NCI-H1048 (cell line): Measurements from ENCODE around the gene CCT8L2.
"Not testable (repeated sequence)": the region's sequence is repeated elsewhere in the genome, so short reads cannot be mapped to it uniquely, and the experiment has no call there.

ENCODE experiments used
- DNase-seq: peaks from one replicate; lab custom pipeline; 2025; lab: John Stamatoyannopoulos, UW

The CCT8L2 gene, protein sequence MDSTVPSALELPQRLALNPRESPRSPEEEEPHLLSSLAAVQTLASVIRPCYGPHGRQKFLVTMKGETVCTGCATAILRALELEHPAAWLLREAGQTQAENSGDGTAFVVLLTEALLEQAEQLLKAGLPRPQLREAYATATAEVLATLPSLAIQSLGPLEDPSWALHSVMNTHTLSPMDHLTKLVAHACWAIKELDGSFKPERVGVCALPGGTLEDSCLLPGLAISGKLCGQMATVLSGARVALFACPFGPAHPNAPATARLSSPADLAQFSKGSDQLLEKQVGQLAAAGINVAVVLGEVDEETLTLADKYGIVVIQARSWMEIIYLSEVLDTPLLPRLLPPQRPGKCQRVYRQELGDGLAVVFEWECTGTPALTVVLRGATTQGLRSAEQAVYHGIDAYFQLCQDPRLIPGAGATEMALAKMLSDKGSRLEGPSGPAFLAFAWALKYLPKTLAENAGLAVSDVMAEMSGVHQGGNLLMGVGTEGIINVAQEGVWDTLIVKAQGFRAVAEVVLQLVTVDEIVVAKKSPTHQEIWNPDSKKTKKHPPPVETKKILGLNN

DNA sequence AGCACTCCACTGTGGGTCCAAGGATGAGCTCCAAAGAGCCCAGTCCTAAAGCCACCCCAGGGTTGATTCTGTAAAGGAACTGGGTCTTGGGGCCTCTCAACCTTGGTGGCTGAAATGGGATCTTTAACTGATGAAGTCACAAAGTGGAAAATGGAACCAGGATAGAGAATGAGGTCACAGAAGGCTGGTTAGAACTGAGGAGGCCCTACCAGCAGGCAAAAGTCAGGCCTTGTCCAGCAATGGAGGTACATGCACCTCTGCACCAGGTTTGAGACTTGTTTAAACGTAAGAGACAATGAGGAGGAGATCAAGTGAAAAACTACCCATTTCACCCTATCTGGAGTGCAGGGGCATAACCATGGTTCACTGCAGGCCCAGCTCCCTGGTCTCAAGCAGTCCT is at the start of gene CCT8L2:
Gene CCT8L2 (minus strand): TSS at position 101 of the 400 bp plus-strand sequence. CDS start 260 bp downstream, outside the sequence.
- not testable (repeated sequence) for DNase-seq

DNA sequence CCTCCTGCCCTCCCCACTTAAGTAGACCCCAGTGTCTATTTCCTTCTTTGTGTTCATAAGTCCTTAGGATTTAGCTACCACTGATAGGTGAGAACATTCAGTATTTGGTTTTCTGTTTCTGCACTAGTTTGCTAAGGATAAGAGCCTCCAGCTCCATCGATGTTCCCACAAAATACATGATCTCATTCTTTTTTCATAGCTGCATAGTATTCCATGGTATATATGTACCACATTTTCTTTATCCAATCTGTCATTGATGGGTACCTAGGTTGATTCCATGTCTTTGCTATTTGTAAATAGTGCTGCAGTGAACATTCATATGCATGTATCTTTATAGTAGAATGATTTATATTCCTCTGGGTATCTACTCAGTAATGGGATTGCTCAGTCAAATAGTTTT is 42.8 kb upstream of the CCT8L2 start:
- DNase-seq = not testable (repeated sequence)

DNA sequence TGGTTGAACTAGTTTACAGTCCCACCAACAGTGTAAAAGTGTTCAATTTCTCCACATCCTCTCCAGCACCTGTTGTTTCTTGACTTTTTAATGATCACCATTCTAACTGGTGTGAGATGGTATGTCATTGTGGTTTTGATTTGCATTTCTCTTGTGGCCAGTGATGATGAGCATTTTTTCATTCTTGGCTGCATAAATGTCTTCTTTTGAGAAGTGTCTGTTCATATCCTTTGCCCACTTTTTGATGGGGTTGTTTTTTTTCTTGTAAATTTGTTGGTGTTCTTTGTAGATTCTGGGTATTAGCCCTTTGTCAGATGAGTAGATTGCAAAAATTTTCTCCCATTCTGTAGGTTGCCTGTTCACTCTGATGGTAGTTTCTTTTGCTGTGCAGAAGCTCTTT is 41.5 kb upstream of the CCT8L2 start:
- DNase-seq = not testable (repeated sequence)

DNA sequence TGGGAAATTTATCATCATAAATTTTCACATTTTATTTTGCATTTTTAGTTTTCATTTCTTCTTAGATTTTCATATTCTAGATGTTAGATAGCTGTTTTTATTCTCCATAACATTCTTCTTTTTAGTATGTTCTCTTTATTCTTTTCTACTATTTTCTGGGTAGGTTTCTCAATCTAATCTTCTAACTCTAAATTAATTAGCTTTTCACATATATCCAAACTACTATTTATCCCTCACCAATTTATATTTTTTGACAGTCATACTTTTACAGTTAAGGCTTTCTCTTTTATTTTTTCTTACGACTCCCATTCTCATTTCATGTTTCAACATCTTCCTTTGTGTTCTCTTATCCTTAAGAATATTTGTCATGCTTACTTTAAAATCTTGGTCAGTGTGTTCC is 35.9 kb upstream of the CCT8L2 start:
- not testable (repeated sequence) for DNase-seq

DNA sequence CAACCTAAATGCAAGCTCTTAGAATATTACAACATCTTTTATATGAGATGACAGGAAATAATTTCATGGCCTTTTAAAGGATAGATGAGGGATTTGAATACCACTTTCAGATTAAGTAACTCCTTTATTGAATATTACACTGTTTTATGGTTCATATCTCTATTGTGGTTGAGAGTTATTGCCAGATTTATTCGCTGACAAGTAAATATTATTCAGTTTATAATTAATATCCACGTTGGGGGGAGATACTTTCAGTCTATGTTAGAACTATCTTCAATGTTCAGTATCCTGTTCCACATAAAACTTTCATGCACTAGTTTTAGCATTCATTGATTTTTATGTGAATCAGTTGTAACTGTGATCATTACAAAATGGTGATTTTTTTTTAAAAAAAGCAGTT is 32.4 kb upstream of the CCT8L2 start:
- not testable (repeated sequence) for DNase-seq

DNA sequence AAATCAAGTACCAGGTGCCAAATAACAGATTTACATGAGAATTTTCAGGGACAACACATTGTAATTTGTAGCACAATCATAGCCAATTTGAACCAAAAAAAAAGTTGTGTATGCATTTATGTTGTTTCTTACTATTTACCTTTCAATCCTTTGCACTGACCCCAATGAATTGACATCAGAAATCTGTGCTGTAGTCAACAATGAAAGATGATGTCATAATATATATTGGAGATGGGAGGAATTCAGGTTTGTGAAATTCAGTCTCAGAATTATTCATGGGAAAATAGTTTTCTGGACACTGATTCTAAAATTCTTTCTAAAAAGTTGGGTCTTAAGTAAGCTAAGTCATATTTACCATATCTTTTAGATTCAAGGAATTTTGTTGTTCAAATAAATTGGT is 31.0 kb upstream of the CCT8L2 start:
- not testable (repeated sequence) for DNase-seq

DNA sequence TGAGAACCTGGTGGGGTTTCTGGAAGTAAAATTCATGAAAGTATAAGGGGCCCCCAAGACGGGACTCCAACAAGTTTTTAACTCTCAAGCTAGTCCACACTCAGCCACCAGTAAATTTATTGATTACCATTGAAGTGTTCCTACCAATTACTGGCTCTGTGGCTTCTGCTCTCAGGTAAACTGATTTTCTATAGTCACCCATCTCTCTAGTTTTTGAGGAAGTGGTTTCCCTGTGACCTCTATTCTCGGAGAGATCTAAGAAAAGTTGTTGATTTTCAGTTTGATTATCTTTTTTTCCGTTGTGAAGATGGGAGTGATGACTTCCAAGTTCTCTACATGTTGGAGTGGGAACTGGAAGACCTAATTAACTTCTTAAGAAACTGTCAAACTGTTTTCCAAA is 24.9 kb upstream of the CCT8L2 start:
- not testable (repeated sequence) for DNase-seq

DNA sequence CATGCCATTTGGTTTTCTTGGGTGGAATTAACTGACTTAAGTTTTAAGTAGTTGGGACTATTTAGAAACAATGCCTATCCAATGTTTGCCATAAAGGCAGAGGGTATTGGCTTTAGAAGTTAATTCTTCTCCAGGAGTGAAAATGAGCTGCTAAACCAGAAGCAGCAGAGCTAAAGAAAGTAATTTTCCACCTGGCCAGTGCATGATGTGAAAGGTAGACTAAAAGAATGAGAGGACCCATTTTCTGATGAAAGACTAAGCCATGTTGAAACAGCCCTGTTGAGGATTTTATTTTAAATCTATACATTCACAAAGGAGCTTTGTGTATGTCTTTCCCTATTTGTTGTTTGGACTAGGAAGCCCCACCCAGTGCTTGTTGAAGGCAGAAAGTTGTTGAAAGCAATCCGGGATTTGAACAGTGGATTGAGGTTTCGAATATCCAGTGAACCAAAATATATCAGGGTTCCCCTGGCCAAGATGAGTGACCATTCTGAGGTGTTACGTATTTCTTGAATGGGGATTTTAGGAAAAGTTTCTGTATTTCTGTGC is 23.9 kb upstream of the CCT8L2 start:
- DNase-seq = not testable (repeated sequence)

DNA sequence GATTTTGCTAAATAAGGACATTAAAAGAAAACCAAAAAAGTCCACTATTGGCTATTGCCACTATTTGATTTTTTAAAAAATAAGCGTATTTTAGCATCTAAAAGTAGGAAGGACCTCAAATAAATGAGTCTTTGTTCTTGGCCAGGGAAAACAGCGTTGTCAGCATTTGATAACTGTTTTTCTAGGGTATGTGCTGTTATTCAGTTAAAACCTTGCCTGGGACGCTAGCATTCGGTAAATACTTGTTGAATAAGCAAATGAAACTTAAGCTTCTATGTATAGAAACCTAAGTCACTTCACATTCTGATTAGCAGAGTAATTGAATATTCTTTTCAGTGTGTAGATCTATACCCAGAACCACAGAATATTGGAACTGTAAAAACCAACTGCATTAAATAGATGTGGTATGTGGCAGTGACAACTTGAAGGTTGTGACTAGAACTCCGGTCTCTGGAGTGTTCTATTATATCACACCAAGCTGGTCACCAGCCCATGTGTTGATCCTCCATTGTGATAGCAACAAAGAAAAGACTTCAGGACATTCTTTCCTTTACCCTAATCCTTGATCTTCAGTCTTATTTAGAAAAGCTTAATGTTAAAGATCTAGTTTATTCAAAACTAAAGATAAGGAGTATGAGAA is 23.1 kb upstream of the CCT8L2 start:
- not testable (repeated sequence) for DNase-seq

DNA sequence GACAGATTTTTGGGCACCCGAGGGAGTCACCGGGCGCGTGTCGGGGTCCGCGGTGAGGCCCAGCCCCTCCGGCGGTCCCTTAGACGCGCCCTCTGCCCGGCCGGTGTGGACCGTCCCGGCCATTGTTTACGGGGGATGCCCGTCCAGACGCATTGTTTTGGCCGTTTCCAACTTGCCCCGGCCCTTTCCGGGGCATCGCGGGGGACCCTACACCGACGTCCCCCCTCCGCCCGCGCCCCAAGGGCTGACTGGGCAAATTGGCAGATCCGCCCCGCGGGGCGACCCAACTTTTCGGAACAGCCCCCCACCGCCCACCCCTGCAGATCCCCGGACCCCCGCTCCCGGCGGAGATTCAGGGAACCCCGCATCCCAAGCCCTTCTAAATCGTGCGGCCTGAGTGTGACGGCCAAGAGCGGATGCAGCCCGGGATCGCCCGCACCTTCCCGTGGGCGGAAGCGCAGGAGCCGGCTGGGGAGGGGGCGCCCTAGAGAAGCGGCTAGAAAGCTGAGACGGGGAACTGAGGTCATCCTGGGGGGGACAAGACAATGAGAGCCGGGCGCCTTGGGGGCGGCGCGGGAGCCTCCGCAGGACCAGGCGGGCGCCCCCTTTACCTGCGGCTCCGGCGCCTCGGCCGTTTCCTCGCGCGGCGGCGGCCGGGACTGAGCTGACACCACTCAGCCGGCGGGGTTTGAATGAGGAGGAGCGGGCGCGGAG is 17.1 kb upstream of the CCT8L2 start:
- DNase-seq = no peak

DNA sequence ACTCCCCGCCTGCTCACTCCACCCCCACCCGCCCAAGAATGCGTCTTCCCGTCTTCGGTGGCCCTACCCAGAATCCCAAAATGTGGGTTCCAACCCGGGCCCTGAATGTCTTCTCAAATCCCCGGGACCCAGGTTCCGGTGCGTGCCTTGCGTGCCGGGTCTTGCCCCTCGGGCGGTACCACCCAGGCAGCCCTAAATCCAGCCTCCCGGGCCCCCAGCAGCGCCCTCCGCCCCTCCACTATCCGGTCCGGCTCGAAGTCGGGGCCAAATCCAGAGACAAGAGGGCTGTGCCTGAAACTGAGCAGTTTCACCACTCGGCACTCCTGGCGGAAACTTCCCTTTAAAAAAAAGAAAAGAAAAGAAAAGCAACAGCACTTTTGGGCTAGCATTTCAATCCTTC is 16.3 kb upstream of the CCT8L2 start:
- DNase-seq = no peak

DNA sequence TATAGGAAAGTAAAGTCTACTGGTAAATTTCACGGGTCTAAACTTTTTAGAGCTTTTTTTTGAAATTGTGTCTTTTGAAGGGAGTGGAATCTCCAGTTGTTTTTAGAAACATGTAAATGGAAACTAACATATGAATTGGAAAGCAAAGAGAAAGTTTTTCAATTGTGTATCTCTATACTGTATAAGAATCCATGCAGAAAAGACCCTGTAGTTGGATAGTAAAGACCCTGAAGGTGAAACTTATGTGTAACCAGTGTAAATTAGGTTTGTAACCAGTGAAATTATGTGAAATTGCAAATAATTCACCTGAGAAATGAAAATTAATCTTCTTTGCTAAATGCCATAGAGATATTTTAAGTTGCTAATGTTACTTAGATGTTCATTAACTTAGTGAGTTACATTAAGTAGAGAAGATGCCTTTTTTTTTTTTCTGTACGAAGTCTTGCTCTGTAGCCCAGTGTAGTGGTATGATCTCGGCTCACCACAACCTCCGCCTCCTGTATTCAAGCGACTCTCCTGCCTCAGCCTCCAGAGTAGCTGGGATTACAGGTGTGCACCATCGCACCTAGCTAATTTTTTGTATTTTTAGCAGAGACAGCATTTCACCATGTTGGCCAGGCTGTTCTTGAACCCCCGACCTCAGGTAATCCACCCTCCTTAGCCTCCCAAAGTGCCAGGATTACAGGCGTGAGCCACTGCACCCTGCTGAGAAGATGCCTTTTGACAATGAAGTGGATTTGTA is 11.8 kb upstream of the CCT8L2 start:
- not testable (repeated sequence) for DNase-seq

DNA sequence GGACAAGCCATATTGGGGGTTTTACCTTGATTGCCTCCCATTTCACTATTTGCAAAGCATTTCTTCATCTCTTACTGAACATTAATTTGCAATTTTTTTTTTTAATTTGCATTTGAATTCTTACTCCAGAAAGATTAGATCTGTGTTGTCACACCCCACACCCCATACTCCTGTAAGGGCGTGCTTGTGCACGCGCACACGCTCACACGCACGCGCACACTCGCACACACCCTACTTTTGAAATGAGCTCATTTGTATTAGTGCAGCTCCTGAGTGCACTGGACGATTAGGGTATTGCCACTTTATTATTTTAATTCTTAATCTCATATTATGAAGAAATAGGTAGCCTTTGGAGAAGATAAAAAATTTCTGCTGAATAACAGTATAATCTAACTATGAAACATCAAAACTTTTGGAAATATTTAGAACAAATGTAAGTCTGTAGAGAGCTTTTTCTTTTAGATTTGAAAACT is 11.2 kb upstream of the CCT8L2 start:
- not testable (repeated sequence) for DNase-seq

DNA sequence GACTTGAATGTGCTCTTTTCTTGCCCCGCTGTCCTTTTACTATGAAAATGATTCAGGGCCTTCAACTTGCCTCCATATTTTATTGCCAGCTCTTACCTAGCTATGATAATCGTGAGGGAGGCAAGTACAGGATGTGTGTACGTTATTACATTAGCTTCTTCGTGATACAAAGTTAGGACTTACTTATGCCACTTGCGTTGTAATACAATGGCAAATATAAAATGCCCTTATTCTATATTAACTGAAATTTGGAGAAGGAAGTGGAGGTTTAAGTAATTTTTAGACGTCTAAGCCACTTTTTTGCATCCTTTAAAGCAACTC is 10.8 kb upstream of the CCT8L2 start:
- DNase-seq = no peak

DNA sequence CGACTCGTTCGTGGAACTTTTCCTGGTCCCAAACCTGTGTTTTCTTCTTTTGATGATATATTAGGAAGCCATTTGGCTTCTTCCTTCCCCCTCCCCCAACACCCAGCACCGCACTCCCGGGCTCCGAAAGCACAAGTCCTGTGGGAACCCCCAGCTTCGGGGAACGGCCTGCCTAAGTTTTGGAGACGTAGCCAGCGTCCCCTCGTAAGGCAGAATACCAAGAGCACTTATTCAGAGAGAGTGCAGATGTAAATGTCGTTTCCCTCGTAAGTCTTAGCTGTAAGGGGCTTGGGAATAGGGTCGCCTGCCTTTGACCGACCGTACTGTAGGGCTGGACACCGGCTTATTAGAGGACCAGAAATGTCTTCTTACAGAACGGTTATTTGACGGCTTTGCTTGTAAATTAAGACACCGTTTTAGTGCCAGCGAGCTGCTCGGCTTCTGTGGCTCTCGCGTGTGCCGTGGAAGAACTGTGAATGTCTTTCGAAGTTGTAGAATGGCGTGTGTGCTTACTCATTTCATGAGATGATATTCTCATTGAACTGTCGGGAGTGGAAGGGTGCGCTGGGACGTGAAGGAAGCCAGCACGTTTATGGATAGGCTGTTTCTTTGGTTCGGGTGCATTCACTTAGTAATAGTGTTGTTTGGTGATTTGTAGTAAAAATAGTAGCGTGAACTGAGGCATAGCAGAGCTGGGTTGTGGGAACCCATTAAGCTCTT is 10.3 kb upstream of the CCT8L2 start:
- DNase-seq = not testable (repeated sequence)

DNA sequence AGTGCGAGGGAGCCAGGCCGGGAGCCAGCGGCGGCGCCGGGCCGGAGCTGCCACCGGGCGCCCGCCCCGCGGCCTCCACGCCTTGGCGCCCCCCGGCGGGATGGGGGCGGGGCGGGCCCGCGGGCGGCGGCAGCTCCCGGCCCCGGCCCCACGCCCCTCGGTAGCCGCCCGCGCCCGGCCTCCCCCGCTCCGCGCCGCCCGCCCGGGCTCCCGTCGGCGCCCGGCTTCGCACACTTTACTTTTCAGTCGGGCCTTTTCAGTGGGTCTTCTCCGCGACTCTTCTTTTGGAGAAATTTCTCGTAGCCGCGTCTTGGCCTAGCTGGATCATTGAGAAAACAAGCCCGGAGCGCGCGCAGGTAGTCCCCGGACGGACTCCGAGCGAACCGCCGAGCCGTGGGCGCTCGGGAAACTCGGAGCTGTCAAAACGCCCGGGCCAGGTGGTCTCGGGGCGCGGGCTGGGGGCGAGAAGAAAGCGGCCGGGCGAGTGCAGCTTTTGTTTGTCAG is 9.7 kb upstream of the CCT8L2 start:
- DNase-seq = not testable (repeated sequence)

DNA sequence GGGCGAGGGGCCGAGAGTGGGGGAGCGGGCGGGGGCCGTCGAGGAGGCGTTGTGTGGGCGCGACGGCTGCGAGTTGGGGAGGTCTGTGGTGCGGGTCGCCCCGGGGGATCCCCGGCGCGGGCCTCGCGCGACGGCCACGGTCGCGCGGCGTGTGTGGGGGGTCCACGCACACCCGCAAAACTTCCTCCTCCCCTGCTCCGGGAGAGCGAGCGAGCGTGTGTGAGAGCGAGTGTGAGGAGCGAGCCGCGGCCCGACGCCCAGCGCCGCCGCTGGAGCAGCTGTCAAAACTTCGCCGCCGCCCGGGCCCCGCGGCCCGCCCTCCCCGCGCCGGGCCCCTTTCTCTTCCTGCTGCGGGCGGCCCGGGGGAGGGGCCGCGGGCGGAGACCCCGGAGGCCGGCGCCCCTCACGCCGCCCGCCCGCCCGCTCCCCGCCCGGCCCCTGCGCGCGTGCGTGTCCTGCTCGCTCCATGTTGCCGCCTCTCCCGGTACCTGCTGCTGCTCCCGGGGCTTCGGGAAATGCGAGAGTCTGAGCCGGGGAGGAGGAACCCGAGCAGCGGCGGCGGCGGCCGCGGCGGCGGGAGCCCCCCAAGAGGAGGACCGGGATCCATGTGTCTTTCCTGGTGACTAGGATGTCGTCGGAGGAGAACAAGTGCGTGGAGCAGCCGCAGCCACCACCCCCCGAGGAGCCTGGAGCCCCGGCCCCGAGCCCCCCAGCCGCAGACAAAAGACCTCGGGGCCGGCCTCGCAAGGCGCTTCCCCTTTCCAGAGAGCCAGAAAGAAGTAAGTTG is 9.0 kb upstream of the CCT8L2 start:
- no peak for DNase-seq

DNA sequence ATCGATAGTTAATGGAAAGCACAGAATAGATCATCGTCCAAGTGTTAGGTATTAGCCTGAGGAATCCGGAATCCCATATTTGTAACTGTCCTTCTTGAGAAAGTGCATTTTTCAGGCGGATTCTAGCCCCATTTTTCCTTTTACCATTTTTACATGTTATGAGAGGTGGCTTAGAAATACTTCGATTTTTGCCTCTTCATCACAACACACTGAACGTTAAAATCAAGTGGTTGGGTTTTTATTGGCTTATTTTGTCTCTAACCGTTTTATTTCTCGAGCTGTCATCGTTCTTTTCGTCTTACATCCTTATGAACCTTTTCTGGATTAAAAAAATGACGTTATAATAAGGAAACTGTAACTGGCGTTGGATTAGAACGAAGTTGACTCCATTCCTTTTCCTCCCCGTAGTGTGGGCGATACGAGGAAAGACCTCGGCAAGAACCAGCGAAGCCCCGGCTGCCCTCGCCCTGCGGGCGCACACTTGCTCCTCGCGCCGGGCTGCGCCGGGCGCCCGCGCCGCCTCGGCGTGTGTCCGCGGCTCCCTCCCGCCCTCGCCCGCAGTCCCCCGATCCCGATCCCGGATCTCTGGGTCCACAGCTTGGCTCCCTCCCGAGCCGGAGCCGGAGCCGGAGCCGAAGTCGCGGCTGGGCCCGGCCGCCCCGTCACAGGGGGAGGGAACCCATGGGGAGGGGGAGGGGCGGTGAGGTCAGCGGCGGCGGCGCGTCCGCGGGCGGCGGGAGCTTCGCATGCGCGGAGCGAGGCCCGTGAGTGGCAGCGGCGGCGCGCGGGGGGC is 8.2 kb upstream of the CCT8L2 start:
- DNase-seq = not testable (repeated sequence)

DNA sequence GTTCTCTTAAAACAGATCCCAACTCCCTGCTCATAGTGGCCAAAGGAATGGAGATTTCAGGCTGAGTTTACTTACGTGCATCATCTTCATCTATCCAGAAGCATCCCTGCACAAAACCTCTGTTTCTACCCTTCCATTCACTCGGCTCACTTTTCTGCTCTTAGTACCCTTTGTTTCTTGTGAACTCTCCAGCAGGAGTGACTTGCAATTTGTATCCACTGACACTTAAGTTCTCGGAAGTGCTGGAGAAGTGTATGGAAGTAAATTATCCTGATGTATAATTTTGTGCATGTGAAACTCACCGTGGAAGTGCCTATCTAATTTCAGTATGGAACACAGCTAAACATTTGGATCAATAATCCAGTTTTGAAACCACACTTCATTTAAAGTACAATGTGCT is 7.0 kb upstream of the CCT8L2 start:
- not testable (repeated sequence) for DNase-seq
